NCI-H146 treated with DMSO at 0.1 percent for 48 hours (cell line): ENCODE results near the gene MRGPRX2.

Source experiments
- DNase-seq: peaks from one replicate; lab custom pipeline; 2025; ENCODE audit not compliant: unreplicated experiment; lab: John Stamatoyannopoulos, UW

Gene MRGPRX2

DNA sequence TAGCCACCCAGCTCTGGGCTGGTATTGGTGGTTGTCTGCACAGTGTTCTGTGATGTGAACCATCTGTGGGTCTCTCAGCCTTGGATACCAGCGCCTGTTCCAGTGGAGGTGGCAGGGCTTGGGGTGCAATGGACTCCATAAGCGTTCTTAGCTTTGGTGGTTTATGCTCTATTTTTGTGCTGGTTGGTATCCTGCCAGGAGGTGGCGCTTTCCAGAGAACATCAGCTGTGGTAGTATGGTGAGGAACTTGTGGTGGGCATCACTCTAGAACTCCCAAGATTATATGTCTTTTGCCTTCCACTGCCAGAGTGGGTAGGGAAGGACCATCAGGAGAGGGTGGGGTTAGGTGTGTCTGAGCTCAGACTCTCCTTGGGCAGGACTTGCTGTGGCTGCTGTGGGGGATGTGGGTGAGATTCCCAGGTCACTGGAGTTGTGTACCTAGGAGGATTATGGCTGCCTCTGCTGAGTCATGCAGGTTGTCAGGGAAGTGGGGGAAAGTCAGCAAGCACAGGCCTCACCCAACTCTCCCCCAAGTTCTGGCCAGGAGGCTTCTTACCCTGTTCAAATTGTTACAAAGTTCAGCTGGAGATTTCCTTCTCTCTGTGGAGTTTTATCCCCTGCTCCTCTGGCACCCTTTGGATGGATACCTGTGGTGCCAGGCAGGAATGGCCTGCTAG, 47.2 kb downstream of the MRGPRX2 start:
- DNase-seq, result no peak

DNA sequence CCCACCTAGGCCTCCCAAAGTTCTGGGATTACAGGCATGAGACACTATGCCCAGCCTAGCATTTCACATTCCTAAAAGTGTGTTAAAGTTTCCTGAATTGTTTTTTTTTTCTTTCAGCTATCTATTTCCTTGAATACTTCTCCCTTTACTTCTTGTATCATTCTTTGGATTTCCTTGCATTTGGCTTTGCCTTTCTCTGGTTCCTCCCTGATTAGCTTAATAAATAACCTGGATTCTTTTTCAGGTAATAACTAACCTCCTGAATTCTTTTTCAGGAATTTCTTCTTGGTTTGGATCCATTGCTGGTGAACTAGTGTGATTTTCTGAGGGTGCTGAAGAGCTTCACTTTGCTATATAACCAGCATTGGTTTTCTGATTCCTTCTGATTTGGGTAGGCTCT, 47.9 kb downstream of the MRGPRX2 start:
- DNase-seq, result no peak
